Testis (tissue), 2 donors: ENCODE results near the gene SNX1.

Experiments
- POLR2A ChIP-seq: fragments of 450-650 bp; IDR thresholded peaks from one replicate; pipeline ENCODE4 v1.6.1; 2017; ENCODE audit warnings: antibody characterized with exemption, mild to moderate bottlenecking, moderate library complexity
- TF ChIP-seq, protein P1 (sequence below), 3 experiments: fragments of 450-650 bp in 2 of 3; fragments of 200-600 bp in 1 of 3; sonication (generic) in 1 of 3; IDR thresholded peaks; one replicate each; pipeline ENCODE4 v1.5.1; 2016 to 2019; ENCODE audit warnings: antibody characterized with exemption in 3 of 3, mild to moderate bottlenecking in 2 of 3, moderate library complexity in 1 of 3

DNA sequence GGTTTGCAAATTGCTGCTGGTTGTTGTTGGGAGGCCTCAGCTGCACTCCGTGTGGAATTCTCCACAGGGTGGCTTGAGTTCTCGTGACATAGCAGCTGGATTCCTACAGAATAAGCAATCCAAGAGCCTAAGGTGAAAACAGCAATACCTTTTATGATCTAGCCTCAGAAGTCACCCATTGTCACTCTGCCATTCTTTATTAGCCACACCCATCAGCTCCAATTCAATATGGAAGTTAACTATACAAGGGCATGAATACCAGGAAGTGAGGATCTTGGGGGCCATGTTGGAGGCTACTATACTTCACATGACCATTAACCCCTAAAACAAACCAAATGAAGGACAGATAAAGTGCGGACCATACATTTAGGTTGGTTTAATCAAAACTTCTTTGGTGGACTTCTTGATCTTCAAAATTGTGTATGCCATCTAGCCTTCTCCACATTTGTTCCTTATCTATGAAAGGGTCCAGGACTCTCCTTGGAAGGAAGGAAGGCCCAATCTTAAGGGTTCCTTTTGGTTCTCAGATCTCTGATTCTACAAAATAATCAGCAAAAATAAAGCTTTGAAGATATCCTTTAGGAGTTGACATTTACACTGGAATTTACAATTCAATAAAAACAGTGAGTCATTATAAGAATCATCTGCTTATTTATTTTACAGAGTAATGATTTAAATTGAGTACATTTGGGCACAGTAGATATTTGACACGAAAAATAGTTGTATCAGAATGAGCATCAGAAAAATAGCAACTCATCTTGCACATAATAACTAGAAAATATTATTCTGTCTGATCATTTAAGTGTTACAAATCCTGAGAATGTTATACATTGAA, 23.6 kb upstream of the SNX1 start:
- TF ChIP-seq, protein P1, sequence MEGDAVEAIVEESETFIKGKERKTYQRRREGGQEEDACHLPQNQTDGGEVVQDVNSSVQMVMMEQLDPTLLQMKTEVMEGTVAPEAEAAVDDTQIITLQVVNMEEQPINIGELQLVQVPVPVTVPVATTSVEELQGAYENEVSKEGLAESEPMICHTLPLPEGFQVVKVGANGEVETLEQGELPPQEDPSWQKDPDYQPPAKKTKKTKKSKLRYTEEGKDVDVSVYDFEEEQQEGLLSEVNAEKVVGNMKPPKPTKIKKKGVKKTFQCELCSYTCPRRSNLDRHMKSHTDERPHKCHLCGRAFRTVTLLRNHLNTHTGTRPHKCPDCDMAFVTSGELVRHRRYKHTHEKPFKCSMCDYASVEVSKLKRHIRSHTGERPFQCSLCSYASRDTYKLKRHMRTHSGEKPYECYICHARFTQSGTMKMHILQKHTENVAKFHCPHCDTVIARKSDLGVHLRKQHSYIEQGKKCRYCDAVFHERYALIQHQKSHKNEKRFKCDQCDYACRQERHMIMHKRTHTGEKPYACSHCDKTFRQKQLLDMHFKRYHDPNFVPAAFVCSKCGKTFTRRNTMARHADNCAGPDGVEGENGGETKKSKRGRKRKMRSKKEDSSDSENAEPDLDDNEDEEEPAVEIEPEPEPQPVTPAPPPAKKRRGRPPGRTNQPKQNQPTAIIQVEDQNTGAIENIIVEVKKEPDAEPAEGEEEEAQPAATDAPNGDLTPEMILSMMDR (IDR thresholded peaks at IDR 0.05): no peak
- TF ChIP-seq POLR2A: no peak
